GM13976 (cell line): Measurements from ENCODE around the gene ZSCAN21.

Experiments
- DNase-seq: peaks from one replicate; pipeline ENCODE4 v3.0.0; 2012; ENCODE audit warnings: low spot score
- in situ Hi-C: fragments of 300-500 bp; cut with MboI; formaldehyde crosslinking; loops from one replicate; pipeline ENCODE4 v1.12.0; 2022; ENCODE audit warnings: low sequenced_read_pairs, mixed read lengths, inconsistent platforms; ENCODE audit not compliant: unreplicated experiment
- TF ChIP-seq, protein P1 (sequence below): IDR thresholded peaks from 2 replicates; pipeline ENCODE4 v1.5.1; 2012; ENCODE audit warnings: borderline replicate concordance, mild to moderate bottlenecking; ENCODE audit not compliant: insufficient read depth; ENCODE audit errors: extremely low read depth, missing control alignments, control extremely low read depth

ZSCAN21 gene

DNA sequence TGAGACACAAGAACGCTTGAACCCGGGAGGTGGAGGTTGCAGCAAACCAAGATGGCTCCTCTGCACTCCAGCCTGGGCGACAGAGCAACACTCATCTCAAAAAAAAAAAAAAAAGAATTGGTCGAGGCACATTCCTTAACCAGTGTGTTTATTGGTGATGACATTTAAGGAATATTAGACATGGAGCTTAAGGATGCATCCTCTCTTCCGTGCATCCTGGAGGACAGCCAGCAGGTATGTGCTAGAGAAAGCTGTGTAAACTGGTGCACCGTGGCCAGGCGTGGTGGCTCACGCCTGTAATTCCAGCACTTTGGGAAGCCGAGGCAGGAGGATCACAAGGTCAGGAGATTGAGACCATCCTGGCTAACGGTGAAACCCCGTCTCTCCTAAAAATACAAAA, 22.4 kb upstream of the ZSCAN21 start:
- in situ Hi-C loops: no loop called here
- no peak for DNase-seq
- TF ChIP-seq, protein P1, sequence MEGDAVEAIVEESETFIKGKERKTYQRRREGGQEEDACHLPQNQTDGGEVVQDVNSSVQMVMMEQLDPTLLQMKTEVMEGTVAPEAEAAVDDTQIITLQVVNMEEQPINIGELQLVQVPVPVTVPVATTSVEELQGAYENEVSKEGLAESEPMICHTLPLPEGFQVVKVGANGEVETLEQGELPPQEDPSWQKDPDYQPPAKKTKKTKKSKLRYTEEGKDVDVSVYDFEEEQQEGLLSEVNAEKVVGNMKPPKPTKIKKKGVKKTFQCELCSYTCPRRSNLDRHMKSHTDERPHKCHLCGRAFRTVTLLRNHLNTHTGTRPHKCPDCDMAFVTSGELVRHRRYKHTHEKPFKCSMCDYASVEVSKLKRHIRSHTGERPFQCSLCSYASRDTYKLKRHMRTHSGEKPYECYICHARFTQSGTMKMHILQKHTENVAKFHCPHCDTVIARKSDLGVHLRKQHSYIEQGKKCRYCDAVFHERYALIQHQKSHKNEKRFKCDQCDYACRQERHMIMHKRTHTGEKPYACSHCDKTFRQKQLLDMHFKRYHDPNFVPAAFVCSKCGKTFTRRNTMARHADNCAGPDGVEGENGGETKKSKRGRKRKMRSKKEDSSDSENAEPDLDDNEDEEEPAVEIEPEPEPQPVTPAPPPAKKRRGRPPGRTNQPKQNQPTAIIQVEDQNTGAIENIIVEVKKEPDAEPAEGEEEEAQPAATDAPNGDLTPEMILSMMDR: no peak

DNA sequence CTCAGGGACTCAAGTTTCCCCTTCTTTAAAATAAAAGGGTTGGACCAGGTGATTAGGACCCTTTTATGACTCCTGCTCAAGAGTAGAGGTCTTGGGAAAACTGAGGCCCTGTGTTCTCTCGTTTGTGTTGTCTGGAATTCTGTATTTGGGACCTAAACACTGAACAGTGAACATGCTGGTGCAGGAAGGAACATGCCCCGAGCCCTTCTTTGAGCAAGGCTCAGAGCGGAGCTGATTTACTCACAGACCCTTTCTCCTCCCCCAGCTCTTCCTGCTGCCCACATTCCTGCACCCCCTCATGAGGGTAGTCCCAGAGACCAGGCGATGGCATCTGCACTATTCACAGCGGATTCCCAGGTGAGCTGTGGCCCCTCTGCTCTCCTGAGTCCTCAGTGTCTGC, 20.0 kb upstream of the ZSCAN21 start:
- DNase-seq: no peak
- TF ChIP-seq, protein P1: no peak
- in situ Hi-C loops: no loop called here

DNA sequence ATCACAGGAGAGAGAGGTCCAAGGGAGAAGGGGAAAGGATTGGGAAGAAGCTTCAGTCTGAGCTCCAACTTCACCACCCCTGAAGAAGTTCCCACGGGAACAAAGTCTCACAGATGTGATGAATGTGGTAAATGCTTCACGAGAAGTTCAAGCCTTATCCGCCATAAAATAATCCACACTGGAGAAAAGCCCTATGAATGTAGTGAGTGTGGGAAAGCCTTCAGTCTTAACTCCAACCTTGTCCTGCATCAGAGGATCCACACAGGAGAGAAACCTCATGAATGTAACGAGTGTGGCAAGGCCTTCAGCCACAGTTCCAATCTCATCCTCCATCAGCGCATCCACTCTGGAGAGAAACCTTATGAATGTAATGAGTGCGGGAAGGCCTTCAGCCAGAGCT, 16.0 kb upstream of the ZSCAN21 start:
- TF ChIP-seq, protein P1: no peak
- in situ Hi-C loops: no loop called here
- no peak for DNase-seq

DNA sequence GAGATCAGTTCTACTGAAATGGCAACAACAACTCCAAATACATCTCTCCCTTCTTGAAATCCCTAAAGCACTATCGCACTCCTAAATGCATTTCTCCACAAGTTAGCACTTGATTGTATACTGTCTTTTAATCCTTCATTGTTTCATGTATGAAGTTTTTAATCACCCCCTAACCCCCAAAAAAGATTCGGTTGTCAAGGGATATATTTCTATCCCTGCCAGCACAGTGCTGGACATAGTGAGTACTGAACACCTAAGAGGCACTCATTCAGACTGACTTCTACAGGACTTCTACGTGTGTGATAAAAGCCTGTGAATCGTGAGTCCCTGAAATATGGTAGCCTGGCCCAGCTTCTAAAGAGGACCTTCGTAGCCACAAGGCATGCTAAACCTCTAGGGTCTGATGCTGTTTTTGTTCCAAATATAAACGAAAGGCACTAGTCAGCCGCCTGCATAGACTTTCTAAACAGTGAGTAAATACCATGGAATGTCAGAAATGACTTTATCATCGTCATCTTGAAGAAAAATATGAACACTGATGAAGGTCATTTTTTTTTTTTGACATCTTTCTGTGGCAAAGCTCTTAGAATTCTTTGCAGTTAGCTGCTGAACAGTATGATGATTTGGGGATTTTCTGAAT, 14.6 kb upstream of the ZSCAN21 start:
- in situ Hi-C loops: no loop called here
- DNase-seq: no peak
- TF ChIP-seq, protein P1: no peak

DNA sequence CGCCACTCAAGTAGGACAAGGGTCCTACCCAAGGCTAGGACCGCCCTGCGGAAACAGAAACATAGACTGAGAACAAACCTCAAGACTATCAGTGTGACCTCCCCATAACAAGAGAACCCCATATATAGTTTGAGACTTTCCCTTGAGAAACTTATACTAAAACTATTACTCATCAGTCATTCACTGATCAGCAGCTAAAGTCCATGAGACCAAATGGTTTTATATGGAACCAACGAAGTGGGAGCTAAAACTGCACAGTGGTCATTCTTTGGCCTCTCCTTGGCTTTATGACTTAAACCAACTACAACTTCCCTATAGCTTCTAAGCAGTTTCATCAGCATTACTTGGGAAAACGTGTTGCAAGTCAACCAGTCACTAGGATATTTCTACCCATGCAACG, 13.7 kb upstream of the ZSCAN21 start:
- no peak for DNase-seq
- TF ChIP-seq, protein P1: no peak
- in situ Hi-C loops: no loop called here

DNA sequence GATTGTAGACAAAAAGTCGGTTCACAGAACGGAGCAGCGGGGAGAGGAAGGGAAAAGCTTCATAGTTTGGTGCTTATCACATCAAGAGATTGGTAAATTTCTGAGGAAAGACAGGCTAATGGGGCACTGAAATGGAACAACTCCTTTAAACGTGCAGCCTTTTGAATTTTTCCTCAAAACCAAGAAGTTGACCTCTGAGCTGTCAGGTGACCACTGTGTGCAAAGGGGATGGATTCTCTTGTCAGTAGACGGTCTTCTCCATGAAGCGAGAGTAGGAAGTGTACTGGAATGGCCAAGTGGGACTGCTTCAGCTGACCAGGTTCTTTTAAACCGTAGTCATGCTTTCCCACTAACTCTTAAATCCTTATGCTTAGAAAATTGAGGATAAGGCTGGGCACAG, 11.2 kb upstream of the ZSCAN21 start:
- TF ChIP-seq, protein P1: no peak
- DNase-seq: no peak
- in situ Hi-C loops: no loop called here
